DOHH2 (cell line): ENCODE results near the gene MUC20.
"Not testable (repeated sequence)": the region's sequence is repeated elsewhere in the genome, so short reads cannot be mapped to it uniquely, and the experiment has no call there.

Source experiments
- CTCF ChIP-seq: fragments of 200-600 bp; sonication (generic); IDR thresholded peaks from one replicate; pipeline ENCODE4 v1.5.1; 2014; ENCODE audit warnings: antibody characterized with exemption, mild to moderate bottlenecking, low read depth, low read length; ENCODE audit not compliant: poor library complexity, severe bottlenecking
- EZH2phosphoT487 ChIP-seq: fragments of 200-600 bp; sonication (generic); IDR thresholded peaks from 2 replicates; pipeline ENCODE4 v1.6.1; 2017; ENCODE audit warnings: borderline replicate concordance, mild to moderate bottlenecking, antibody characterized with exemption, low read length, moderate library complexity, mixed read lengths

DNA sequence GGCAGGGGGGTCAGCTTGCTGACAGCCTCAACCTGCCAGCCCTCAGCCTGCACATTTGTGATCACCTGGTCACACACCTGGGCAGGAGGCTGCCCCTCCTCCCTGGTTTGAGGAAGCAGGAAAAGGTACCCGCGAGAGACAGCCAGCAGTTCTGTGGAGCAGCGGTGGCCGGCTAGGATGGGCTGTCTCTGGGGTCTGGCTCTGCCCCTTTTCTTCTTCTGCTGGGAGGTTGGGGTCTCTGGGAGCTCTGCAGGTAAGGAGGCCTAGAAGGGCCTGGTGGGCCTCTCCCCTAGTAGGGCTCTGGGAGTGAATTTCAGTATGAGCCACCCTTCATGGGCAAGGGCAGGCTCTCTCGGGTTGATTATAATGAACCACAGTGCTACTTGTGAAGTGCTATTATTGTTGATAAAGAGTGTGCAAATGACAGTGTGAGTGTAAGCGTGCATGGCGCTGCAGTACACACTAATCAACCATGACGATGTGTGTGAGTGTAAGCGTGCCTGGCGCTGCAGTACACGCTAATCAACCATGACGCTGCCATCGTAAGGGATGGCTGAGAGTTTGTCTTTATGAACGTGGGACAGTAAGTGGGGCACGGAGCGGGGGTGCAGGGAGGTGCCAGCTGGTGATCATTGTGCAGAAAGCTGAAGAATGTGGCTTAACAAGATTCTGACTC lies at the start of gene MUC20:
- TF ChIP-seq EZH2phosphoT487, CTCF: not testable (repeated sequence)
